Measurements from ENCODE around the gene KCNAB2. TPM values are rescaled to one million over a fixed set of nuclear protein-coding genes. Genes with fewer than 3 reads are reported as not detected.

The KCNAB2 gene
- total RNA-seq, 1 experiment from 2014 or later, result 10.3 TPM

- no peak for TF ChIP-seq AFF4 (CRISPR knock-in tag; IDR thresholded peaks at IDR 0.05; ENCODE audit: borderline replicate concordance)
- TF ChIP-seq ZSCAN18 (CRISPR knock-in tag; IDR thresholded peaks at IDR 0.05), result no peak
- TF ChIP-seq SOX15 (CRISPR knock-in tag; IDR thresholded peaks at IDR 0.05), result no peak
- no peak for TF ChIP-seq ZBTB43 (CRISPR knock-in tag; IDR thresholded peaks at IDR 0.05)
- no peak for TF ChIP-seq FOXK1 (CRISPR knock-in tag; IDR thresholded peaks at IDR 0.05)
- TF ChIP-seq USF1 (CRISPR knock-in tag; IDR thresholded peaks at IDR 0.05), result no peak
Observed at GRCh38 chr1:6125366-6125765, 79.7 kb downstream of the KCNAB2 start (continued).

- POLR2A ChIA-PET, result no interaction called here
- H3K4me1 Mint-ChIP-seq, result 0 out of 2 replicates have a peak, but pooled peaks cover 3% of the 10 kb centered on the region
- H3K9me3 Mint-ChIP-seq, result no peaks in the 10 kb centered on the region
- TF ChIP-seq GABPB1 (CRISPR knock-in tag; IDR thresholded peaks at IDR 0.05), result no peak
- TF ChIP-seq STAT6 (CRISPR knock-in tag; conservative IDR thresholded peaks at IDR 0.05; ENCODE audit: low read depth), result no peak
- TF ChIP-seq NFE2L1 (CRISPR knock-in tag; IDR thresholded peaks at IDR 0.05), result no peak
- TF ChIP-seq MAX (CRISPR knock-in tag; IDR thresholded peaks at IDR 0.05), result no peak
- TF ChIP-seq KAT7 (CRISPR knock-in tag; IDR thresholded peaks at IDR 0.05; ENCODE audit: borderline replicate concordance), result no peak
- no peak for TF ChIP-seq CREB1 (CRISPR knock-in tag; IDR thresholded peaks at IDR 0.05)
- no peak for TF ChIP-seq ZBTB43 (CRISPR knock-in tag; IDR thresholded peaks at IDR 0.05)
- TF ChIP-seq ETV6 (CRISPR knock-in tag; IDR thresholded peaks at IDR 0.05), result no peak
- TF ChIP-seq NFATC4 (CRISPR knock-in tag; IDR thresholded peaks at IDR 0.05), result no peak
- no peak for TF ChIP-seq SMAD4 (CRISPR knock-in tag; IDR thresholded peaks at IDR 0.05)
- no peak for TF ChIP-seq FOXK1 (CRISPR knock-in tag; IDR thresholded peaks at IDR 0.05)
- TF ChIP-seq TEAD1 (CRISPR knock-in tag; IDR thresholded peaks at IDR 0.05), result no peak
- TF ChIP-seq MYBL2 (CRISPR knock-in tag; IDR thresholded peaks at IDR 0.05), result no peak
- no peak for TF ChIP-seq NR1H2 (CRISPR knock-in tag; IDR thresholded peaks at IDR 0.05)
- TF ChIP-seq GRHL2 (CRISPR knock-in tag; IDR thresholded peaks at IDR 0.05; ENCODE audit: insufficient replicate concordance, severe bottlenecking), result no peak
- TF ChIP-seq CBFB (CRISPR knock-in tag; IDR thresholded peaks at IDR 0.05; ENCODE audit: low read depth), result no peak
- TF ChIP-seq ZNF317 (CRISPR knock-in tag; IDR thresholded peaks at IDR 0.05; ENCODE audit: borderline replicate concordance, low read depth), result no peak
- no peak for TF ChIP-seq TCF7 (CRISPR knock-in tag; IDR thresholded peaks at IDR 0.05; ENCODE audit: low read depth)
- TF ChIP-seq E2F4 (CRISPR knock-in tag; IDR thresholded peaks at IDR 0.05; ENCODE audit: borderline replicate concordance, low read depth), result no peak
- H3K27me3 Mint-ChIP-seq (ENCODE audit: low read depth), result peaks cover 23% of the 10 kb centered on the region
- H3K27ac Mint-ChIP-seq, result no peak overlapping the region
- H3K4me3 Mint-ChIP-seq, result no peak overlapping the region
- DNase-seq (ENCODE audit: low spot score) (no peak), ATAC-seq (no peak)
- CTCF ChIA-PET, result interaction anchor here (2.4 kb wide), 1 partner anchor 17 kb away, joined by 14 read pairs; no protein-coding TSS in a partner anchor
- H3K36me3 Mint-ChIP-seq, result no peaks in the 10 kb centered on the region
Observed at GRCh38 chr1:6126028-6126427, 80.3 kb downstream of the KCNAB2 start.

Data from WTC11 (cell line).